ENCODE measurements around the gene WIPI1. TPM values are rescaled to one million over a fixed set of nuclear protein-coding genes. Genes with fewer than 3 reads are reported as not detected.

The WIPI1 gene
- total and polyA plus RNA-seq, 9 of the 15 experiments (the other 6 are each of a cell fraction or from before 2014, with no cell fraction given), result 3.7 to 23.5 (median 11.8) TPM

- TF ChIP-seq TOE1 (IDR thresholded peaks at IDR 0.05; ENCODE audit: borderline replicate concordance) (peak; percentile 19; the same call in 1 of the 2 replicates), TOE1 (CRISPR knock-in tag; IDR thresholded peaks at IDR 0.05; ENCODE audit: borderline replicate concordance, low read depth) (no peak), TAF1 (IDR thresholded peaks at IDR 0.05; ENCODE audit: control insufficient read depth, extremely low read depth, insufficient read depth, low read length, severe bottlenecking) (no peak), DNMT1 (IDR thresholded peaks at IDR 0.05) (no peak), EP400 (IDR thresholded peaks at IDR 0.05) (no peak), RCOR1 (IDR thresholded peaks at IDR 0.05; ENCODE audit: borderline replicate concordance in 1 of 2, low read depth in 2 of 2, low read length in 2 of 2) (peak in 1 of 2 experiments; percentile 52; a peak in 1 of 4 replicates), KAT7 (CRISPR knock-in tag; IDR thresholded peaks at IDR 0.05; ENCODE audit: borderline replicate concordance) (no peak), KDM1A (IDR thresholded peaks at IDR 0.05) (no peak), NEUROD1 (IDR thresholded peaks at IDR 0.05; ENCODE audit: borderline replicate concordance, low read depth, low read length, partially characterized antibody) (no peak), PML (IDR thresholded peaks at IDR 0.05; ENCODE audit: low read length) (no peak), KHSRP (IDR thresholded peaks at IDR 0.05) (no peak), SRF (CRISPR knock-in tag; IDR thresholded peaks at IDR 0.05) (no peak), FOXP1 (CRISPR knock-in tag; IDR thresholded peaks at IDR 0.05) (no peak)
- TF ChIP-seq, protein P1, sequence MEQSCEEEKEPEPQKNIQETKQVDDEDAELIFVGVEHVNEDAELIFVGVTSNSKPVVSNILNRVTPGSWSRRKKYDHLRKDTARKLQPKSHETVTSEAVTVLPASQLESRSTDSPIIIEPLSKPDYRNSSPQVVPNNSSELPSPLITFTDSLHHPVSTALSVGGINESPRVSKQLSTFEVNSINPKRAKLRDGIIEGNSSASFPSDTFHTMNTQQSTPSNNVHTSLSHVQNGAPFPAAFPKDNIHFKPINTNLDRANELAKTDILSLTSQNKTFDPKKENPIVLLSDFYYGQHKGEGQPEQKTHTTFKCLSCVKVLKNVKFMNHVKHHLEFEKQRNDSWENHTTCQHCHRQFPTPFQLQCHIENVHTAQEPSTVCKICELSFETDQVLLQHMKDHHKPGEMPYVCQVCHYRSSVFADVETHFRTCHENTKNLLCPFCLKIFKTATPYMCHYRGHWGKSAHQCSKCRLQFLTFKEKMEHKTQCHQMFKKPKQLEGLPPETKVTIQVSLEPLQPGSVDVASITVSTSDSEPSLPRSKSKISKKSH (CRISPR knock-in tag; IDR thresholded peaks at IDR 0.05), result no peak
- TF ChIP-seq, protein P2, sequence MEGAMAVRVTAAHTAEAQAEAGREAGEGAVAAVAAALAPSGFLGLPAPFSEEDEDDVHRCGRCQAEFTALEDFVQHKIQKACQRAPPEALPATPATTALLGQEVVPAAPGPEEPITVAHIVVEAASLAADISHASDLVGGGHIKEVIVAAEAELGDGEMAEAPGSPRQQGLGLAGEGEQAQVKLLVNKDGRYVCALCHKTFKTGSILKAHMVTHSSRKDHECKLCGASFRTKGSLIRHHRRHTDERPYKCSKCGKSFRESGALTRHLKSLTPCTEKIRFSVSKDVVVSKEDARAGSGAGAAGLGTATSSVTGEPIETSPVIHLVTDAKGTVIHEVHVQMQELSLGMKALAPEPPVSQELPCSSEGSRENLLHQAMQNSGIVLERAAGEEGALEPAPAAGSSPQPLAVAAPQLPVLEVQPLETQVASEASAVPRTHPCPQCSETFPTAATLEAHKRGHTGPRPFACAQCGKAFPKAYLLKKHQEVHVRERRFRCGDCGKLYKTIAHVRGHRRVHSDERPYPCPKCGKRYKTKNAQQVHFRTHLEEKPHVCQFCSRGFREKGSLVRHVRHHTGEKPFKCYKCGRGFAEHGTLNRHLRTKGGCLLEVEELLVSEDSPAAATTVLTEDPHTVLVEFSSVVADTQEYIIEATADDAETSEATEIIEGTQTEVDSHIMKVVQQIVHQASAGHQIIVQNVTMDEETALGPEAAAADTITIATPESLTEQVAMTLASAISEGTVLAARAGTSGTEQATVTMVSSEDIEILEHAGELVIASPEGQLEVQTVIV (CRISPR knock-in tag; IDR thresholded peaks at IDR 0.05; ENCODE audit: borderline replicate concordance), result no peak
- TF ChIP-seq, protein P3, sequence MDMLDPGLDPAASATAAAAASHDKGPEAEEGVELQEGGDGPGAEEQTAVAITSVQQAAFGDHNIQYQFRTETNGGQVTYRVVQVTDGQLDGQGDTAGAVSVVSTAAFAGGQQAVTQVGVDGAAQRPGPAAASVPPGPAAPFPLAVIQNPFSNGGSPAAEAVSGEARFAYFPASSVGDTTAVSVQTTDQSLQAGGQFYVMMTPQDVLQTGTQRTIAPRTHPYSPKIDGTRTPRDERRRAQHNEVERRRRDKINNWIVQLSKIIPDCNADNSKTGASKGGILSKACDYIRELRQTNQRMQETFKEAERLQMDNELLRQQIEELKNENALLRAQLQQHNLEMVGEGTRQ (CRISPR knock-in tag; IDR thresholded peaks at IDR 0.05), result no peak
- TF ChIP-seq, protein P4, sequence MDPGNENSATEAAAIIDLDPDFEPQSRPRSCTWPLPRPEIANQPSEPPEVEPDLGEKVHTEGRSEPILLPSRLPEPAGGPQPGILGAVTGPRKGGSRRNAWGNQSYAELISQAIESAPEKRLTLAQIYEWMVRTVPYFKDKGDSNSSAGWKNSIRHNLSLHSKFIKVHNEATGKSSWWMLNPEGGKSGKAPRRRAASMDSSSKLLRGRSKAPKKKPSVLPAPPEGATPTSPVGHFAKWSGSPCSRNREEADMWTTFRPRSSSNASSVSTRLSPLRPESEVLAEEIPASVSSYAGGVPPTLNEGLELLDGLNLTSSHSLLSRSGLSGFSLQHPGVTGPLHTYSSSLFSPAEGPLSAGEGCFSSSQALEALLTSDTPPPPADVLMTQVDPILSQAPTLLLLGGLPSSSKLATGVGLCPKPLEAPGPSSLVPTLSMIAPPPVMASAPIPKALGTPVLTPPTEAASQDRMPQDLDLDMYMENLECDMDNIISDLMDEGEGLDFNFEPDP (CRISPR knock-in tag; IDR thresholded peaks at IDR 0.05), result no peak
- TF ChIP-seq, protein P5, sequence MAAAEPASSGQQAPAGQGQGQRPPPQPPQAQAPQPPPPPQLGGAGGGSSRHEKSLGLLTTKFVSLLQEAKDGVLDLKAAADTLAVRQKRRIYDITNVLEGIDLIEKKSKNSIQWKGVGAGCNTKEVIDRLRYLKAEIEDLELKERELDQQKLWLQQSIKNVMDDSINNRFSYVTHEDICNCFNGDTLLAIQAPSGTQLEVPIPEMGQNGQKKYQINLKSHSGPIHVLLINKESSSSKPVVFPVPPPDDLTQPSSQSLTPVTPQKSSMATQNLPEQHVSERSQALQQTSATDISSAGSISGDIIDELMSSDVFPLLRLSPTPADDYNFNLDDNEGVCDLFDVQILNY (CRISPR knock-in tag; IDR thresholded peaks at IDR 0.05), result no peak
- TF ChIP-seq, protein P6, sequence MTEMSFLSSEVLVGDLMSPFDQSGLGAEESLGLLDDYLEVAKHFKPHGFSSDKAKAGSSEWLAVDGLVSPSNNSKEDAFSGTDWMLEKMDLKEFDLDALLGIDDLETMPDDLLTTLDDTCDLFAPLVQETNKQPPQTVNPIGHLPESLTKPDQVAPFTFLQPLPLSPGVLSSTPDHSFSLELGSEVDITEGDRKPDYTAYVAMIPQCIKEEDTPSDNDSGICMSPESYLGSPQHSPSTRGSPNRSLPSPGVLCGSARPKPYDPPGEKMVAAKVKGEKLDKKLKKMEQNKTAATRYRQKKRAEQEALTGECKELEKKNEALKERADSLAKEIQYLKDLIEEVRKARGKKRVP (CRISPR knock-in tag; IDR thresholded peaks at IDR 0.05), result no peak
Observed at GRCh38 chr17:68462381-68463210, 5.3 kb upstream of the WIPI1 start (continued).

Measured in K562 (cell line).